CD4-positive, alpha-beta memory T cell (primary cell): Measurements from ENCODE around the gene SH3BP4. TPM values are rescaled to one million over a fixed set of nuclear protein-coding genes. Genes with fewer than 3 reads are reported as not detected.

Experiments
- CTCF ChIA-PET: fragments of 350-600 bp; sonication (Branson Sonifier 250); formaldehyde crosslinking; loops from one replicate; lab custom pipeline; 2021; ENCODE audit warnings: inconsistent platforms; ENCODE audit not compliant: partially characterized antibody; lab: Charles Lee
- POLR2A ChIA-PET: fragments of 350-600 bp; sonication (Branson Sonifier 250); formaldehyde crosslinking; loops from one replicate; lab custom pipeline; 2021; ENCODE audit not compliant: partially characterized antibody; lab: Charles Lee
- DNase-seq, 5 donors: peaks; one replicate each; pipeline versions ENCODE4 v3.0.0 to v3.0.0-alpha.2; 2020 to 2022; ENCODE audit warnings: mixed read lengths in 1 of 5
- H3K27ac ChIP-seq: one replicate; pipeline ENCODE4 v1.7.0; 2013; ENCODE audit warnings: low read depth, low read length
- H3K27me3 ChIP-seq: 2 replicates; pipeline ENCODE4 v1.7.0; 2013; ENCODE audit warnings: mild to moderate bottlenecking, low read length, moderate library complexity; ENCODE audit not compliant: insufficient read depth
- H3K36me3 ChIP-seq: 2 replicates; pipeline ENCODE4 v1.7.0; 2013; ENCODE audit warnings: mild to moderate bottlenecking, low read length, moderate library complexity; ENCODE audit not compliant: insufficient read depth
- H3K4me1 ChIP-seq: 2 replicates; pipeline ENCODE4 v1.7.0; 2013; ENCODE audit warnings: mild to moderate bottlenecking, low read length, moderate library complexity; ENCODE audit not compliant: insufficient read depth
- H3K4me3 ChIP-seq, 2 donors: one replicate each; pipeline ENCODE4 v1.7.0; 2013; ENCODE audit warnings: low read length in 2 of 2, mild to moderate bottlenecking in 1 of 2
- H3K9me3 ChIP-seq, 2 donors: one replicate each; pipeline ENCODE4 v1.7.0; 2013; ENCODE audit warnings: low read length in 2 of 2, control low read depth in 1 of 2; ENCODE audit not compliant: control insufficient read depth in 1 of 2
- H3K27ac Mint-ChIP-seq, 7 donors: one replicate each; pipeline ENCODE4 v1.8.0; 2020 to 2021; ENCODE audit warnings: mixed read lengths in 7 of 7, mild to moderate bottlenecking in 6 of 7, inconsistent platforms in 3 of 7, moderate library complexity in 3 of 7
- H3K27me3 Mint-ChIP-seq, 2 donors: one replicate each; pipeline ENCODE4 v1.8.0; 2020 to 2021; ENCODE audit warnings: mixed read lengths in 2 of 2
- H3K36me3 Mint-ChIP-seq, 2 donors: one replicate each; pipeline ENCODE4 v1.8.0; 2020 to 2021; ENCODE audit warnings: mixed read lengths in 2 of 2, inconsistent platforms in 1 of 2, mild to moderate bottlenecking in 1 of 2
- H3K4me1 Mint-ChIP-seq, 4 donors: one replicate each; pipeline ENCODE4 v1.8.0; 2020 to 2021; ENCODE audit warnings: mixed read lengths in 4 of 4, mild to moderate bottlenecking in 1 of 4
- H3K4me3 Mint-ChIP-seq, 8 donors: one replicate each; pipeline ENCODE4 v1.8.0; 2020 to 2021; ENCODE audit warnings: mixed read lengths in 8 of 8, mild to moderate bottlenecking in 7 of 8, moderate library complexity in 6 of 8, inconsistent platforms in 3 of 8
- H3K9me3 Mint-ChIP-seq, 8 donors: one replicate each; pipeline ENCODE4 v1.8.0; 2020 to 2021; ENCODE audit warnings: mixed read lengths in 8 of 8, mild to moderate bottlenecking in 5 of 8, inconsistent platforms in 3 of 8, moderate library complexity in 1 of 8
- intact Hi-C: fragments of 100-400 bp; cut with micrococcal nuclease; formaldehyde crosslinking; loops from one replicate; pipeline ENCODE4 v1.15.1; 2023
- polyA plus RNA-seq, 2 donors: library from polyadenylated mRNA; unstranded; fragments of 300-500 nt; fragmentation: Illumina TruSeq; gene quantifications; one replicate each; pipeline ENCODE4 v1.2.3, GENCODE V29; 2021
- total RNA-seq, 2 experiments: library from RNA; stranded (reverse); gene quantifications; one replicate each; pipeline ENCODE4 v1.2.3, GENCODE V29; 2021

SH3BP4 gene, protein sequence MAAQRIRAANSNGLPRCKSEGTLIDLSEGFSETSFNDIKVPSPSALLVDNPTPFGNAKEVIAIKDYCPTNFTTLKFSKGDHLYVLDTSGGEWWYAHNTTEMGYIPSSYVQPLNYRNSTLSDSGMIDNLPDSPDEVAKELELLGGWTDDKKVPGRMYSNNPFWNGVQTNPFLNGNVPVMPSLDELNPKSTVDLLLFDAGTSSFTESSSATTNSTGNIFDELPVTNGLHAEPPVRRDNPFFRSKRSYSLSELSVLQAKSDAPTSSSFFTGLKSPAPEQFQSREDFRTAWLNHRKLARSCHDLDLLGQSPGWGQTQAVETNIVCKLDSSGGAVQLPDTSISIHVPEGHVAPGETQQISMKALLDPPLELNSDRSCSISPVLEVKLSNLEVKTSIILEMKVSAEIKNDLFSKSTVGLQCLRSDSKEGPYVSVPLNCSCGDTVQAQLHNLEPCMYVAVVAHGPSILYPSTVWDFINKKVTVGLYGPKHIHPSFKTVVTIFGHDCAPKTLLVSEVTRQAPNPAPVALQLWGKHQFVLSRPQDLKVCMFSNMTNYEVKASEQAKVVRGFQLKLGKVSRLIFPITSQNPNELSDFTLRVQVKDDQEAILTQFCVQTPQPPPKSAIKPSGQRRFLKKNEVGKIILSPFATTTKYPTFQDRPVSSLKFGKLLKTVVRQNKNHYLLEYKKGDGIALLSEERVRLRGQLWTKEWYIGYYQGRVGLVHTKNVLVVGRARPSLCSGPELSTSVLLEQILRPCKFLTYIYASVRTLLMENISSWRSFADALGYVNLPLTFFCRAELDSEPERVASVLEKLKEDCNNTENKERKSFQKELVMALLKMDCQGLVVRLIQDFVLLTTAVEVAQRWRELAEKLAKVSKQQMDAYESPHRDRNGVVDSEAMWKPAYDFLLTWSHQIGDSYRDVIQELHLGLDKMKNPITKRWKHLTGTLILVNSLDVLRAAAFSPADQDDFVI
- under 1 TPM in 1 of 2 experiments, not detected in 1; 0.20 TPM for total RNA-seq
- polyA plus RNA-seq: not detected

DNA sequence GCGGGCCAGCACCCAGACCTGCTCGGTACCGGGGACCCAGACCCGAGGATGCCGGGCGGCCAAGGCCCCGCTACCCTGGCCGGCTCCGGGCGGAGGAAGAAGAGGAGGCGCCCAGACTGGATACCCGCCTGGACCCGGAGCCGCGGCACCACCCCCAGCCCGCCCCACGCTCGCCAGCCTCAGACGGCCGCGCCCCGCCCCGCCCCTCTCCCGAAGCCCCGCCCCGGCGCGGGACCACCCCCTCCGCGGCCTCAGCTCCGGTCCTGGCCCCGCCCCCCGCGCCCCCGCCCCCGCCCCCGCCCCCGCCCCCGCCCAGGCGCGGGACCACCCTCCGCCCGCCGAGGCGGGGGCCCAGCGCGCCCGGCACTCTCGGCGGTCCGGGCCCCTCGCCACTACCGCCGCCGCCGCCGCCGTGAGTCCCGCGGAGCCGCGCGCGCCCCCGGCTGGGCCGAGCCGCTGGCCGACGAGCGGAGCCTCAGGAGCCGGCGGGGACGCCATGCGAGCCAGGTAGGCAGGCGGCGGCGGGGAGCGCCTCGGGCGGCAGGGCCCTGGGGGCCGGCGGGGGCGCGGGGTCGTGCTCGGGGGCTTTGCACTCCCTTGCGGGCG, at the start of gene SH3BP4:
Gene SH3BP4, plus strand, starts transcription at position 354 of the 606 bp plus-strand sequence. CDS start 82,986 bp downstream, outside the sequence.
- Histone ChIP-seq H3K27ac (no peak within 1 kb of the TSS), H3K4me1 (no peaks in the 10 kb centered on the region), H3K36me3 (no peaks in the 10 kb centered on the region), H3K9me3 (no peaks in the 10 kb centered on the region), H3K27me3 (peaks cover 16% of the 10 kb centered on the region), H3K4me3 (no peak within 1 kb of the TSS)
- intact Hi-C loops: no loop called here
- H3K4me3 Mint-ChIP-seq: peak within 1 kb of the TSS; percentile 73 to 86 (median 78)
- no peak within 1 kb of the TSS for H3K27ac Mint-ChIP-seq
- ChIA-PET CTCF (no interaction called here), POLR2A (no interaction called here)
- H3K4me1 Mint-ChIP-seq: peaks cover 5 to 15% (median 6%) of the 10 kb centered on the region in 4 donors
- peaks cover 43 to 61% of the 10 kb centered on the region in 2 donors for H3K27me3 Mint-ChIP-seq
- no peaks in the 10 kb centered on the region for H3K36me3 Mint-ChIP-seq
- H3K9me3 Mint-ChIP-seq: peaks cover 0 to 2% (median 0%) of the 10 kb centered on the region in 8 donors
- peak in 1 of 5 donors; percentile 1 for DNase-seq

DNA sequence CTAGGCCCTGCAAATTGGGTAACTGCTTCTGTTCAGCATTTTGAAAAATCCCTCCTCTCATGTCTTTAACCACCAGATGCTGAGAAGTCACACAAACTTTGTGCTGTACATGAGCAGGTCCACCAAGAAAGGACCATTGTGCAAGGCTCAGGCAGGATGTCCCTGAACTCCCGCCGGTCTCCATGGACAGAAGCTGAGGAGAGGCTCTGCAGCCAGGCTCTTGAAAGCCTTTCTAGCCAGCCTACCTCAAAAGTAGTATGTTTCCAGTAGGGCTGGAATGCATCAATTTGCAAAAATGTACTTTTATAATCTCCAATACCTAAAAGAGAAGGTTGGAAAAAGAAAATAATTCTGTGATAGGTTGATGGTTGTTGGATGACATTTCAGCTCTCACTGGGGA, 47.0 kb upstream of the SH3BP4 start:
- H3K36me3 Mint-ChIP-seq: no peaks in the 10 kb centered on the region
- Histone ChIP-seq H3K27me3 (no peaks in the 10 kb centered on the region), H3K9me3 (no peaks in the 10 kb centered on the region), H3K4me1 (no peaks in the 10 kb centered on the region), H3K36me3 (no peaks in the 10 kb centered on the region), H3K27ac (no peak overlapping the region), H3K4me3 (no peak overlapping the region)
- POLR2A ChIA-PET: no interaction called here
- H3K27me3 Mint-ChIP-seq: peaks cover 0 to 5% of the 10 kb centered on the region in 2 donors
- CTCF ChIA-PET: no interaction called here
- H3K27ac Mint-ChIP-seq: no peak overlapping the region
- DNase-seq: no peak
- H3K4me1 Mint-ChIP-seq: peaks cover 0 to 3% (median under 1%) of the 10 kb centered on the region in 4 donors
- intact Hi-C loops: no loop called here
- no peak overlapping the region for H3K4me3 Mint-ChIP-seq
- peaks cover 0 to 2% (median 0%) of the 10 kb centered on the region in 8 donors for H3K9me3 Mint-ChIP-seq

DNA sequence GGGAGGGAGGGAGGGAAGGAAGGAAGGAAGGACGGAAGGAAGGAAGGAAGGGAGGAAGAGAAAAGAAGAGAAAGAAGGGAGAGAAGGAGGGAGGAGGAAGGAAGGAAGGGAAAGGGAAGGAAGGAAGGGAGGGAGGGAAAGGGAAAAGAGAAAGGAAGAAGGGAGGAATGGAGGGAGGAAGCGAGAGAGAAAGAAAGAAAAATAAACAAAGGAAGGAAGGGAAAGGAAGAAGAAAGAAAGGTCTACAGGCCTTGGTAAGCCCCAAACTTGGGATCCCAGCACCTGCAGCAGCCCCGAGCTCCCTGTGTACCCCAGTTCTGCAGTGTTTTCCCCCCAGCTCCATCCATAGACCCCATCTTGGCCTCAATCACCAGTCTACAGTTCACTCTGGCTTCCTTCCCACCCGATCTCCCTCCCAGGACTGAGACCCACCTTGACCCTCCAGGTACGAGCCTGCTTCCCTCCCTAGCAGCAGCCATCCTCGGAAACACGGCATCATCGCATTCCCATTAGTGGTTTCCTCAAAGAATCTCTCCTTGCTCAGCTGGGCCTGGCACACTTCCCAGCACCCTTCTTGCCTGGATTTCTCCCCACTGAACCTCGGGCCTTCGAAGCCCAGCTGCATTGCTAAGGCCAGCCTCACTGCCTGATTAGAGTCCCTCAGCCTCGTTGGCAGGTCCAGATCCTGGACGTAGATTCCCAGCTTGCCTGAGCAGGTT, 46.1 kb upstream of the SH3BP4 start:
- H3K4me3 ChIP-seq: no peak overlapping the region
- no peak for DNase-seq
- H3K9me3 ChIP-seq: no peaks in the 10 kb centered on the region
- Mint-ChIP-seq H3K9me3 (peaks cover 0 to 2% (median 0%) of the 10 kb centered on the region in 8 donors), H3K4me3 (no peak overlapping the region), H3K27me3 (peaks cover 0 to 5% of the 10 kb centered on the region in 2 donors), H3K36me3 (no peaks in the 10 kb centered on the region), H3K4me1 (peaks cover 0 to 3% (median under 1%) of the 10 kb centered on the region in 4 donors), H3K27ac (no peak overlapping the region)
- H3K36me3 ChIP-seq: no peaks in the 10 kb centered on the region
- intact Hi-C loops: no loop called here
- ChIA-PET POLR2A (no interaction called here), CTCF (no interaction called here)
- H3K4me1 ChIP-seq: no peaks in the 10 kb centered on the region
- no peaks in the 10 kb centered on the region for H3K27me3 ChIP-seq
- no peak overlapping the region for H3K27ac ChIP-seq

DNA sequence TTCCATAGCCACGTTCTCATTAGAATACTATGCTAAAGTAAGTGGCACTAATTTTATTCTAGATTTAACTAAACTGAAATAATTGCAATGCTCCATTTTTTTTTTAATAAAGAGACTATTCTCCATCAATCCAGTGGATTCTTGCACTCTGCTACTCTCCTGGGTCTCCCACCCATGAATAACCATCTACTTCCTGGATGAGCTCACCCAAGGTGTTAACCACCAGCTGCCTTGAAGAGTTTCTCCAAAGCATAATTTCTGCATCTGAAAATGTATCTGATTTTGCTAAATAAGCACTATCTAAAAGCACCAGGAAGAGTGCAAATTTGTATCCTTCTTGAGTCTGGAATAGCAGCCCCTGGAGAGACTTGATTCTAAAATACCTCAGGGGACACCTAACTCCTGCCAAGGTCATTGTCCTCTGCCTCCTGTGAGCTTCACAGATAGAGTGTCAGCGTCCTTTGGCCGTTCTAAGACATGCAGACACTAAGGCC, 41.6 kb upstream of the SH3BP4 start:
- DNase-seq: no peak
- H3K27me3 ChIP-seq: no peaks in the 10 kb centered on the region
- no peaks in the 10 kb centered on the region for H3K9me3 ChIP-seq
- ChIA-PET CTCF (no interaction called here), POLR2A (no interaction called here)
- H3K27ac Mint-ChIP-seq: no peak overlapping the region
- no peaks in the 10 kb centered on the region for H3K4me1 ChIP-seq
- peaks cover 0 to 2% (median 0%) of the 10 kb centered on the region in 8 donors for H3K9me3 Mint-ChIP-seq
- H3K27me3 Mint-ChIP-seq: peaks cover 8 to 9% of the 10 kb centered on the region in 2 donors
- H3K4me3 Mint-ChIP-seq: no peak overlapping the region
- H3K4me1 Mint-ChIP-seq: no peaks in the 10 kb centered on the region
- intact Hi-C loops: no loop called here
- no peaks in the 10 kb centered on the region for H3K36me3 Mint-ChIP-seq
- no peak overlapping the region for H3K4me3 ChIP-seq
- H3K27ac ChIP-seq: no peak overlapping the region
- no peaks in the 10 kb centered on the region for H3K36me3 ChIP-seq

DNA sequence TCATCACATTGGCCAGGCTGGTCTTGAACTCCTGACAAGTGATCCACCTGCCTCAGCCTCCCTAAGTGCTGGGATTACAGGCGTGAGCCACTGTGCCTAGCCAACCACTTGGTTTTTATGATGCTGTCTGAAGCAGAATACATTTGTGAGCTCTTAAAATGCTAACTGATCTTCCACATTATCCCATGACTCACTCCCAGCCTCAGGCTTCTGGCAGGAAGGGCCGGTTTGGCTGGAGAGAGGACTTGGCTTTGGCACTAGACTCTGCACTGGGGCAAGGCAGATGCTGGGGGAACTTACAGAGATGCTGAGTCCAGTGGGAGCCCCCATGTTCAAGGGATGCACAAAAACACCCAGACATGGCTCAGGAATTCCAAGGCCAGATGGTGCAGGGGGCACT, 40.5 kb upstream of the SH3BP4 start:
- Histone ChIP-seq H3K4me3 (no peak overlapping the region), H3K27ac (no peak overlapping the region), H3K9me3 (no peaks in the 10 kb centered on the region), H3K36me3 (no peaks in the 10 kb centered on the region), H3K27me3 (no peaks in the 10 kb centered on the region), H3K4me1 (no peaks in the 10 kb centered on the region)
- H3K27me3 Mint-ChIP-seq: peaks cover 8 to 9% of the 10 kb centered on the region in 2 donors
- DNase-seq: no peak
- no peaks in the 10 kb centered on the region for H3K36me3 Mint-ChIP-seq
- ChIA-PET POLR2A (no interaction called here), CTCF (no interaction called here)
- no peaks in the 10 kb centered on the region for H3K4me1 Mint-ChIP-seq
- intact Hi-C loops: no loop called here
- H3K4me3 Mint-ChIP-seq: no peak overlapping the region
- no peak overlapping the region for H3K27ac Mint-ChIP-seq
- peaks cover 0 to 2% (median 0%) of the 10 kb centered on the region in 8 donors for H3K9me3 Mint-ChIP-seq

DNA sequence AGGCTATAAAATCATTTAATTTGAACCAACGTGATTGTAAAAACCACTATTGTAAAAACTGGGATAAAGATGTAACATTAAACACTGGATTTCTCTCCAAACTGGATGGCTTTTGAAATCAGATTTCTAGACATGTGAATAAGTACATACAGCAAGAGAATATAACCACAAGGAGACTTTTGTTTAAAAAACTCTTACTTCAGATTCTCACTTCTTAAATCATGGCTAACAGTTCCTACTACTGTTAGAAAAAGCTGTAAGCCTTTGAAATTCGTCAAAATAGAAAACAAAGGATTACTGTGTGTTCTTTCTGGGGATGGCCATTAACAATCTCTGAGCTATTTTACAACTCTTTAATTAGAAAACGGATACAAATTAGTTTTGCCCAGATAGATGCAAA, 39.4 kb upstream of the SH3BP4 start:
- Mint-ChIP-seq H3K4me3 (no peak overlapping the region), H3K27me3 (peaks cover 8 to 9% of the 10 kb centered on the region in 2 donors), H3K9me3 (no peaks in the 10 kb centered on the region), H3K36me3 (no peaks in the 10 kb centered on the region), H3K27ac (no peak overlapping the region), H3K4me1 (no peaks in the 10 kb centered on the region)
- Histone ChIP-seq H3K36me3 (no peaks in the 10 kb centered on the region), H3K4me3 (no peak overlapping the region), H3K27me3 (no peaks in the 10 kb centered on the region), H3K27ac (no peak overlapping the region), H3K9me3 (no peaks in the 10 kb centered on the region), H3K4me1 (no peaks in the 10 kb centered on the region)
- intact Hi-C loops: no loop called here
- no peak for DNase-seq
- POLR2A ChIA-PET: no interaction called here
- CTCF ChIA-PET: no interaction called here
